ENCODE measurements around the gene CPED1.

Gene CPED1

DNA sequence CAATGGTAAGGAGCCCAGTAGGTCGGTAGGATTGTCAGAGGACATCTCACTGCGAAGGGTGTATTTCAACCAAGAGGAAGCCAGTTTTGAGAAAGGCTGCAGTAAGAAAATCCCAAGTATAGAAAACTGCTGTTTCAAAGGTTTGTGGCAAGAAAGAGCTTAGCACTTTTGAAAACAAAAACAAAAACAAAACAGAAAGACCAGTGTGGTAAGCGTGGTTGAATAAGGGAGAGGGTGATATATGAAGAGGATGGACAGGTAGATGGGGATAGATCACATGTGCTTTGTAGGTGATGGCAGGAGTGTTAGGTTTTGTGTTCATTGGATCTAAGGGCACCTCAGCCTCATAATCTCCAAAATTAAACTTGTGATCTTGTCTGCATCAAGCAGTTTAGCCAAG lies 198.7 kb downstream of the CPED1 start (continued):
- TF ChIP-seq, protein P1, sequence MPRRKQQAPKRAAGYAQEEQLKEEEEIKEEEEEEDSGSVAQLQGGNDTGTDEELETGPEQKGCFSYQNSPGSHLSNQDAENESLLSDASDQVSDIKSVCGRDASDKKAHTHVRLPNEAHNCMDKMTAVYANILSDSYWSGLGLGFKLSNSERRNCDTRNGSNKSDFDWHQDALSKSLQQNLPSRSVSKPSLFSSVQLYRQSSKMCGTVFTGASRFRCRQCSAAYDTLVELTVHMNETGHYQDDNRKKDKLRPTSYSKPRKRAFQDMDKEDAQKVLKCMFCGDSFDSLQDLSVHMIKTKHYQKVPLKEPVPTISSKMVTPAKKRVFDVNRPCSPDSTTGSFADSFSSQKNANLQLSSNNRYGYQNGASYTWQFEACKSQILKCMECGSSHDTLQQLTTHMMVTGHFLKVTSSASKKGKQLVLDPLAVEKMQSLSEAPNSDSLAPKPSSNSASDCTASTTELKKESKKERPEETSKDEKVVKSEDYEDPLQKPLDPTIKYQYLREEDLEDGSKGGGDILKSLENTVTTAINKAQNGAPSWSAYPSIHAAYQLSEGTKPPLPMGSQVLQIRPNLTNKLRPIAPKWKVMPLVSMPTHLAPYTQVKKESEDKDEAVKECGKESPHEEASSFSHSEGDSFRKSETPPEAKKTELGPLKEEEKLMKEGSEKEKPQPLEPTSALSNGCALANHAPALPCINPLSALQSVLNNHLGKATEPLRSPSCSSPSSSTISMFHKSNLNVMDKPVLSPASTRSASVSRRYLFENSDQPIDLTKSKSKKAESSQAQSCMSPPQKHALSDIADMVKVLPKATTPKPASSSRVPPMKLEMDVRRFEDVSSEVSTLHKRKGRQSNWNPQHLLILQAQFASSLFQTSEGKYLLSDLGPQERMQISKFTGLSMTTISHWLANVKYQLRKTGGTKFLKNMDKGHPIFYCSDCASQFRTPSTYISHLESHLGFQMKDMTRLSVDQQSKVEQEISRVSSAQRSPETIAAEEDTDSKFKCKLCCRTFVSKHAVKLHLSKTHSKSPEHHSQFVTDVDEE (CRISPR knock-in tag; IDR thresholded peaks at IDR 0.05): no peak
- TF ChIP-seq BACH2 (CRISPR knock-in tag; IDR thresholded peaks at IDR 0.05; ENCODE audit: borderline replicate concordance): no peak
- TF ChIP-seq, protein P2, sequence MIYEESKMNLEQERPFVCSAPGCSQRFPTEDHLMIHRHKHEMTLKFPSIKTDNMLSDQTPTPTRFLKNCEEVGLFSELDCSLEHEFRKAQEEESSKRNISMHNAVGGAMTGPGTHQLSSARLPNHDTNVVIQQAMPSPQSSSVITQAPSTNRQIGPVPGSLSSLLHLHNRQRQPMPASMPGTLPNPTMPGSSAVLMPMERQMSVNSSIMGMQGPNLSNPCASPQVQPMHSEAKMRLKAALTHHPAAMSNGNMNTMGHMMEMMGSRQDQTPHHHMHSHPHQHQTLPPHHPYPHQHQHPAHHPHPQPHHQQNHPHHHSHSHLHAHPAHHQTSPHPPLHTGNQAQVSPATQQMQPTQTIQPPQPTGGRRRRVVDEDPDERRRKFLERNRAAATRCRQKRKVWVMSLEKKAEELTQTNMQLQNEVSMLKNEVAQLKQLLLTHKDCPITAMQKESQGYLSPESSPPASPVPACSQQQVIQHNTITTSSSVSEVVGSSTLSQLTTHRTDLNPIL (CRISPR knock-in tag; IDR thresholded peaks at IDR 0.05; ENCODE audit: low read depth): no peak
- TF ChIP-seq ZC3H10 (CRISPR knock-in tag; IDR thresholded peaks at IDR 0.05): no peak

DNA sequence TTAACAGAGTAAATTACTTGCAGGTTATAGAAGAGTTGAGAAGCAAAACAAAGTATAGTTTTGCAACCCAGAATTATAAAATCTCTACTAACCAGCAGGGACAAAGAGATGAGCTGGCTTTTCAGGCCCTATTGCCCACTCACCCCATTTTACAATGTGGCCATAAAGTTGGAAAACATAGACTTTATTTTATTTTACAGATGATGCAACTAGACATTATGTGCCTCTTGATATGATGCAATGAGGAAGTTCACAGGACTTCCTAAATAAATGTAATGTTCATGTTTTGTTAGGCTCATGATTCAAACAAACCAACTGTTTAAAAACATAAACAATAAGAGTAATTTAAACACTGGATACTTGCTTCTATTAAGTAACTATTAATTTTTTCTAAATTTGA lies 199.2 kb downstream of the CPED1 start:
- TF ChIP-seq RARB (CRISPR knock-in tag; IDR thresholded peaks at IDR 0.05) (no peak), GLIS3 (CRISPR knock-in tag; IDR thresholded peaks at IDR 0.05) (no peak), ESRRG (CRISPR knock-in tag; IDR thresholded peaks at IDR 0.05) (no peak), CSDC2 (CRISPR knock-in tag; IDR thresholded peaks at IDR 0.05) (no peak), TOX (CRISPR knock-in tag; IDR thresholded peaks at IDR 0.05; ENCODE audit: borderline replicate concordance) (no peak), OSR1 (CRISPR knock-in tag; IDR thresholded peaks at IDR 0.05) (no peak), ZNF565 (CRISPR knock-in tag; conservative IDR thresholded peaks at IDR 0.05; ENCODE audit: low read depth) (no peak), ARNTL (CRISPR knock-in tag; IDR thresholded peaks at IDR 0.05; ENCODE audit: borderline replicate concordance, low read depth) (no peak)
- TF ChIP-seq, protein P2 (CRISPR knock-in tag; IDR thresholded peaks at IDR 0.05; ENCODE audit: low read depth): no peak
- TF ChIP-seq, protein P3, sequence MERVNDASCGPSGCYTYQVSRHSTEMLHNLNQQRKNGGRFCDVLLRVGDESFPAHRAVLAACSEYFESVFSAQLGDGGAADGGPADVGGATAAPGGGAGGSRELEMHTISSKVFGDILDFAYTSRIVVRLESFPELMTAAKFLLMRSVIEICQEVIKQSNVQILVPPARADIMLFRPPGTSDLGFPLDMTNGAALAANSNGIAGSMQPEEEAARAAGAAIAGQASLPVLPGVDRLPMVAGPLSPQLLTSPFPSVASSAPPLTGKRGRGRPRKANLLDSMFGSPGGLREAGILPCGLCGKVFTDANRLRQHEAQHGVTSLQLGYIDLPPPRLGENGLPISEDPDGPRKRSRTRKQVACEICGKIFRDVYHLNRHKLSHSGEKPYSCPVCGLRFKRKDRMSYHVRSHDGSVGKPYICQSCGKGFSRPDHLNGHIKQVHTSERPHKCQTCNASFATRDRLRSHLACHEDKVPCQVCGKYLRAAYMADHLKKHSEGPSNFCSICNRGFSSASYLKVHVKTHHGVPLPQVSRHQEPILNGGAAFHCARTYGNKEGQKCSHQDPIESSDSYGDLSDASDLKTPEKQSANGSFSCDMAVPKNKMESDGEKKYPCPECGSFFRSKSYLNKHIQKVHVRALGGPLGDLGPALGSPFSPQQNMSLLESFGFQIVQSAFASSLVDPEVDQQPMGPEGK (CRISPR knock-in tag; IDR thresholded peaks at IDR 0.05; ENCODE audit: borderline replicate concordance): no peak
- ATAC-seq: no peak

DNA sequence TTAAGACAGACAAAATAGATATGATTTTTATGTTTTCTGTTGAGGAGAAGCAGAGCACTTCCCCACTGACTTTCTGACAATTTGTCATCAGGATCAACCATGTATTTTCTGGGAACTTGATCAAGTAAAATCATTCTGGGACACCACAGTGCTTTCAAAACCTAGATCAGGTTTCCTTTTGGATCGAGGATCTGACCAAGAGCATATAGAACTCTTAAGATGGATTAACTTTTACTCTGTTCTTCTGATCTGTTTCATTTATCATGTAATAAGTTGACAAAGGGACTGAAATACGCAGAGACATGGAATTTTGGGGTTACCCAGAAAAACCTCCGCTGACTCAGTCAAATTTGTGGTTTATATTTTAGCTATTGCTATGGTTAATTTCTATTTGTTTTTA lies 204.3 kb downstream of the CPED1 start:
- no peak for ATAC-seq
- no peak for TF ChIP-seq CSDC2 (CRISPR knock-in tag; IDR thresholded peaks at IDR 0.05)
- TF ChIP-seq ZNF8 (CRISPR knock-in tag; IDR thresholded peaks at IDR 0.05): no peak
- TF ChIP-seq, protein P2 (CRISPR knock-in tag; IDR thresholded peaks at IDR 0.05; ENCODE audit: low read depth): no peak
- no peak for TF ChIP-seq OSR1 (CRISPR knock-in tag; IDR thresholded peaks at IDR 0.05)
- TF ChIP-seq GLIS3 (CRISPR knock-in tag; IDR thresholded peaks at IDR 0.05): no peak
- no peak for TF ChIP-seq ESRRG (CRISPR knock-in tag; IDR thresholded peaks at IDR 0.05)
- TF ChIP-seq ZNF565 (CRISPR knock-in tag; conservative IDR thresholded peaks at IDR 0.05; ENCODE audit: low read depth): no peak
- TF ChIP-seq ARNTL (CRISPR knock-in tag; IDR thresholded peaks at IDR 0.05; ENCODE audit: borderline replicate concordance, low read depth): no peak
- TF ChIP-seq, protein P4, sequence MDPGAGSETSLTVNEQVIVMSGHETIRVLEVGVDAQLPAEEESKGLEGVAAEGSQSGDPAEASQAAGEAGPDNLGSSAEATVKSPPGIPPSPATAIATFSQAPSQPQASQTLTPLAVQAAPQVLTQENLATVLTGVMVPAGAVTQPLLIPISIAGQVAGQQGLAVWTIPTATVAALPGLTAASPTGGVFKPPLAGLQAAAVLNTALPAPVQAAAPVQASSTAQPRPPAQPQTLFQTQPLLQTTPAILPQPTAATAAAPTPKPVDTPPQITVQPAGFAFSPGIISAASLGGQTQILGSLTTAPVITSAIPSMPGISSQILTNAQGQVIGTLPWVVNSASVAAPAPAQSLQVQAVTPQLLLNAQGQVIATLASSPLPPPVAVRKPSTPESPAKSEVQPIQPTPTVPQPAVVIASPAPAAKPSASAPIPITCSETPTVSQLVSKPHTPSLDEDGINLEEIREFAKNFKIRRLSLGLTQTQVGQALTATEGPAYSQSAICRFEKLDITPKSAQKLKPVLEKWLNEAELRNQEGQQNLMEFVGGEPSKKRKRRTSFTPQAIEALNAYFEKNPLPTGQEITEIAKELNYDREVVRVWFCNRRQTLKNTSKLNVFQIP (CRISPR knock-in tag; IDR thresholded peaks at IDR 0.05; ENCODE audit: borderline replicate concordance, low read depth): no peak
- no peak for TF ChIP-seq TOX (CRISPR knock-in tag; IDR thresholded peaks at IDR 0.05; ENCODE audit: borderline replicate concordance)
- TF ChIP-seq BACH2 (CRISPR knock-in tag; IDR thresholded peaks at IDR 0.05; ENCODE audit: borderline replicate concordance): no peak
- TF ChIP-seq ZNF70 (CRISPR knock-in tag; IDR thresholded peaks at IDR 0.05): no peak
- TF ChIP-seq ISL1 (CRISPR knock-in tag; IDR thresholded peaks at IDR 0.05): no peak
- TF ChIP-seq TCF4 (CRISPR knock-in tag; IDR thresholded peaks at IDR 0.05; ENCODE audit: borderline replicate concordance): no peak
- TF ChIP-seq PPARA (CRISPR knock-in tag; IDR thresholded peaks at IDR 0.05; ENCODE audit: borderline replicate concordance): no peak
- no peak for TF ChIP-seq SNAI2 (CRISPR knock-in tag; IDR thresholded peaks at IDR 0.05)
- TF ChIP-seq ZFP30 (CRISPR knock-in tag; IDR thresholded peaks at IDR 0.05): no peak

Data from SK-N-SH treated with all-trans-retinoic acid at 6 μM for 48 hours (cell line).